BJ (cell line): ENCODE results near the gene PKMYT1. TPM values are rescaled to one million over a fixed set of nuclear protein-coding genes. Genes with fewer than 3 reads are reported as not detected.
A peak's percentile ranks its signal among the peaks of the same experiment; 100 is the strongest.

Experiments
- CTCF ChIA-PET: fragments of 350-600 bp; formaldehyde crosslinking; extraction: SDS; loops from one replicate; lab custom pipeline; 2021; ENCODE audit warnings: antibody characterized with exemption, inconsistent platforms; lab: Yijun Ruan, JAX
- POLR2A ChIA-PET: fragments of 300-600 bp; sonication (Branson Sonifier 250); formaldehyde crosslinking; extraction: SDS; loops from one replicate; lab custom pipeline; 2021; ENCODE audit warnings: antibody characterized with exemption; lab: Charles Lee
- DNase-seq: peaks from one replicate; pipeline ENCODE4 v3.0.0-alpha.2; 2011; ENCODE audit warnings: low read depth
- H3K27me3 ChIP-seq: 2 replicates; pipeline ENCODE4 v1.6.0; 2011; ENCODE audit warnings: low read length; ENCODE audit not compliant: control insufficient read depth, insufficient read depth
- H3K36me3 ChIP-seq: 2 replicates; pipeline ENCODE4 v1.5.1; 2011; ENCODE audit warnings: low read length; ENCODE audit not compliant: control insufficient read depth, insufficient read depth
- H3K4me3 ChIP-seq: 2 replicates; pipeline ENCODE4 v1.5.1; 2011; ENCODE audit warnings: low read depth, mild to moderate bottlenecking, control low read depth, low read length
- CTCF ChIP-seq: IDR thresholded peaks from 2 replicates; pipeline ENCODE4 v1.5.1; 2011; ENCODE audit warnings: low read depth, mild to moderate bottlenecking, control low read depth, inconsistent platforms, low read length, moderate library complexity; ENCODE audit not compliant: insufficient read depth
- polyA plus RNA-seq: library from polyadenylated mRNA; depleted of rRNA; stranded (reverse); fragments of >200 nt; gene quantifications from 2 replicates; pipeline ENCODE4 v1.2.3, GENCODE V29; 2011

The PKMYT1 gene
- polyA plus RNA-seq, 1 experiment = 6.9 TPM

GRCh38 chr16:2968368-2968737 lies 11.9 kb downstream of the PKMYT1 start:
- TF ChIP-seq CTCF = no peak
- DNase-seq = no peak
- POLR2A ChIA-PET = no interaction called here
- Histone ChIP-seq H3K4me3 (no peak overlapping the region), H3K27me3 (peaks cover 26% of the 10 kb centered on the region), H3K36me3 (no peaks in the 10 kb centered on the region; the same call in 1 of the 2 replicates)
- CTCF ChIA-PET = no interaction called here

- POLR2A ChIA-PET = no interaction called here
- CTCF ChIA-PET = interaction anchor here (0.9 to 1.2 kb wide), 2 partner anchors 49 to 62 kb away, joined by 3 read pairs; no protein-coding TSS in a partner anchor
- no peak for DNase-seq
Observed at GRCh38 chr16:2967721-2968161, 12.5 kb downstream of the PKMYT1 start.

GRCh38 chr16:2967211-2967631 lies 13.0 kb downstream of the PKMYT1 start:
- H3K4me3 ChIP-seq = no peak overlapping the region
- DNase-seq = no peak
- H3K36me3 ChIP-seq = no peaks in the 10 kb centered on the region
- H3K27me3 ChIP-seq = peaks cover 33% of the 10 kb centered on the region
- POLR2A ChIA-PET = no interaction called here
- TF ChIP-seq CTCF = no peak
- CTCF ChIA-PET = interaction anchor here (0.9 to 1.2 kb wide), 2 partner anchors 48 to 62 kb away, joined by 3 read pairs; no protein-coding TSS in a partner anchor

More at GRCh38 chr16:2967721-2968161, 12.5 kb downstream of the PKMYT1 start:
- H3K4me3 ChIP-seq = no peak overlapping the region
- peaks cover 29% of the 10 kb centered on the region for H3K27me3 ChIP-seq
- H3K36me3 ChIP-seq = no peaks in the 10 kb centered on the region
- TF ChIP-seq CTCF = no peak

GRCh38 chr16:2966808-2967191 lies 13.4 kb downstream of the PKMYT1 start:
- no peak overlapping the region for H3K4me3 ChIP-seq
- ChIA-PET POLR2A (no interaction called here), CTCF (interaction anchor here (1.2 kb wide), 1 partner anchor 63 kb away, joined by 3 read pairs; no protein-coding TSS in a partner anchor)
- TF ChIP-seq CTCF = 0 out of 2 replicates have a peak, but pooled peaks have one; percentile 2
- peaks cover 37% of the 10 kb centered on the region for H3K27me3 ChIP-seq
- no peaks in the 10 kb centered on the region for H3K36me3 ChIP-seq
- no peak for DNase-seq

- CTCF ChIA-PET = no interaction called here
Observed at GRCh38 chr16:2966043-2966807, 14.0 kb downstream of the PKMYT1 start.

More at GRCh38 chr16:2966043-2966807, 14.0 kb downstream of the PKMYT1 start:
- no peak for TF ChIP-seq CTCF
- no peak overlapping the region for H3K4me3 ChIP-seq
- H3K27me3 ChIP-seq = peaks cover 37% of the 10 kb centered on the region
- POLR2A ChIA-PET = no interaction called here
- DNase-seq = no peak
- no peaks in the 10 kb centered on the region for H3K36me3 ChIP-seq
